HG03175 (cell line): ENCODE data around the gene SPEG.
A peak's percentile ranks its signal among the peaks of the same experiment; 100 is the strongest.
"Not testable (repeated sequence)": the region's sequence is repeated elsewhere in the genome, so short reads cannot be mapped to it uniquely, and the experiment has no call there.

ENCODE experiments used
- ATAC-seq: cut with Tn5 transposase; IDR thresholded peaks from one replicate; pipeline ENCODE4 v1.9.1; 2021; ENCODE audit warnings: mild to moderate bottlenecking, moderate library complexity; ENCODE audit not compliant: unreplicated experiment

The SPEG gene

DNA sequence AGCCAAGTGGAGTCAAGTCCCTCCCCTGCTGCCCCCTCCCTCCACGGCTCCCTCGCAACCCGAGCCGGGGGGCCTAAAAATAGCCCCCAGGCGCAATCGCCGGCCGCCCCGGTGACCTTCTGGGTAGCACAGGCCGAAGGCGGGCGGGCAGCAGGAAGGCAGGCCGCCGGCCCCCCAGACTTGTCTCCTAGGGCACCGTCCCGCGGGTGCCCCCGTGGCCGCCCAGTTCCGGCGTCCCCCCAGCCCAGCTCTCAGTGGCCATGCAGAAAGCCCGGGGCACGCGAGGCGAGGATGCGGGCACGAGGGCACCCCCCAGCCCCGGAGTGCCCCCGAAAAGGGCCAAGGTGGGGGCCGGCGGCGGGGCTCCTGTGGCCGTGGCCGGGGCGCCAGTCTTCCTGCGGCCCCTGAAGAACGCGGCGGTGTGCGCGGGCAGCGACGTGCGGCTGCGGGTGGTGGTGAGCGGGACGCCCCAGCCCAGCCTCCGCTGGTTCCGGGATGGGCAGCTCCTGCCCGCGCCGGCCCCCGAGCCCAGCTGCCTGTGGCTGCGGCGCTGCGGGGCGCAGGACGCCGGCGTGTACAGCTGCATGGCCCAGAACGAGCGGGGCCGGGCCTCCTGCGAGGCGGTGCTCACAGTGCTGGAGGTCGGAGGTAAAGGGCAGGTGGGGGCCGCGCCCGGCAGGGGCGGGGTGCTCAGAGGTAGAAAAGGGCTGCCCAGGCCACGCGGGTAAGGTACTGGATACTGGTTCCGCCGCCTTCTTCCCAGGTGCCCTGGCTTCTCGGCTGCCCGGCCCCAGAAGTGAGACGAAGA lies at the start of gene SPEG:
Gene SPEG, plus strand, starts transcription at position 126 of the 808 bp plus-strand sequence. Its CDS starts 135 bp downstream, at position 261.
- no peak for ATAC-seq

DNA sequence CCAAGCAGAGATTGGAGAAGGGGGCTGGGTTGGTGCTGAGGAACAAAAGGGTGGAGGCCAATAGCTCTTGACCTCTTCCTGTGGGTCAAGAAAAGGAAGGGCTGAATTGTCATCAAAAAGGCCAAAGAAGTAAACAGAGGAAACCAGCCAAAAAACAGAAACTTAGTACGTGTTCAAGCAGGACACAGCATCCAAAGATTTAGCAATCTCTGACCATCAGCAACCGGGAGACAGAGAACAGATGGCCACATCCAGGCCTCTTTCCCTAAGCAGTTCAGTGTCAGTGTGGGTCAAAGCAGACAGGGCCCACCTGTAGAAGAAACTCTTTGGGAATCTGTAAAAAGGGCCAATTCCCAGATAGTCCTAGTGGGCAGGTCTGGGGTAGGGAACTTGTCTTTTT lies 49.8 kb upstream of the SPEG start:
- no peak for ATAC-seq

DNA sequence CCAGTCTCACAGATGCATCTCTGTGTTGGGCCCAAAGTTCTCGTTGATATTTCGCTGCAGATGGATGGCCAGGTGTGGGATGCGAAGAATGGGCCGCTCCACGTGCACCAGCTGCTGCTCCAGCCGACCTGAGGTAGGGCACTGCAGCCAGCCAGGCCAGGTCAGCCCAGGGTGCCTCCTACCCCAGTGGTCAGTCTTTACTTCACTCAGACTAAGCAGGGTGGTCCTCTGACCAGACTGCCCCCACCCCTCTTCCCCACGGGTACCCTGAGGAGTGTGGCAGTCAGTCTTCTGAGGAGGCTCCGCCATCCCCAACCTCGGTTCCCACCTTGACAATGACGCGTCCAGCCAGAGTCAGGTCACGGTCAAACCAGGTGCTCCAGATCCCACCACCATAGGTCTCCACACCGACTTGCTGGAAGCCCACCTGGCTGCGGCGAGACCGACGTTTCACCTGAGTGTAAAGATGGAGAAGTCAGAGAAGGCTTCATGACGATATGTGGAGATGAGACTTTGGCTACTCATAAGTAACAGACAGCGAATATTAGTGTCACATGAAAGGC lies 48.6 kb upstream of the SPEG start:
- no peak for ATAC-seq

DNA sequence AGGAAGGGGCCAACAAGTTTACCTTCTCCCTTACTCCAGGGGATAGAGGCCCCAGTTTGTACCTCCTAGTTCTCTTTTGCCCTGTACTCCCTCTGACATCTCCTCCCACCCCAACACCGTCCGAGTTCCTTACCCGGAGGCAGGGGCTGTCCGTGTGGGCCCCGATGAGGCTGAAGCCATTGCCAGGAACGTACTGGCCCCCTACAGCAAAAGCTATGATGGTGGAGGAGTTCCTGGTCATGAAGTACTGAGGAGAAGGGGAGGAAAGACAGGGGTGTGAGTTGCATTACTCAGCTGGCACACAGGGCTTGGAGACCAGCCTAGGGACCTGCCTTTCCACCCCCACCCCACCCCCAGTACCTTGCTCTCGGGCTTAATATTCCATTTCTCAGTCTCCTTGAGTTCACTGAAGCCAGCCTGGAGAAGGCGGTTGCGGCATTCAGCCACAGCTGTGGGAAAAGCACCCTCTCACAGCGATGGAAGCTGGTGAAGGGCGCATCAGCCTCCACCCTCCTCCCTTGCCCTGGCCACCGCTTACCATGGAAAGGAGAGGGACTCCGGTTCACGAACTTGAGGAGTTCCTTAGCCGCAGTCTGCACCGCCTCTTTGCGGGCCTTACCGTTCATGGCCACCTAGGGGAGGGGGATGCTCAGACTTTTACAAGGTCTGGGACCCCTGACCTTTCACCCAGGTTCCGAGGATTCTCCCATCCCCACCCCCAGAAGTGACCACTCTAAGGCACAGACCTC lies 47.9 kb upstream of the SPEG start:
- ATAC-seq = no peak

DNA sequence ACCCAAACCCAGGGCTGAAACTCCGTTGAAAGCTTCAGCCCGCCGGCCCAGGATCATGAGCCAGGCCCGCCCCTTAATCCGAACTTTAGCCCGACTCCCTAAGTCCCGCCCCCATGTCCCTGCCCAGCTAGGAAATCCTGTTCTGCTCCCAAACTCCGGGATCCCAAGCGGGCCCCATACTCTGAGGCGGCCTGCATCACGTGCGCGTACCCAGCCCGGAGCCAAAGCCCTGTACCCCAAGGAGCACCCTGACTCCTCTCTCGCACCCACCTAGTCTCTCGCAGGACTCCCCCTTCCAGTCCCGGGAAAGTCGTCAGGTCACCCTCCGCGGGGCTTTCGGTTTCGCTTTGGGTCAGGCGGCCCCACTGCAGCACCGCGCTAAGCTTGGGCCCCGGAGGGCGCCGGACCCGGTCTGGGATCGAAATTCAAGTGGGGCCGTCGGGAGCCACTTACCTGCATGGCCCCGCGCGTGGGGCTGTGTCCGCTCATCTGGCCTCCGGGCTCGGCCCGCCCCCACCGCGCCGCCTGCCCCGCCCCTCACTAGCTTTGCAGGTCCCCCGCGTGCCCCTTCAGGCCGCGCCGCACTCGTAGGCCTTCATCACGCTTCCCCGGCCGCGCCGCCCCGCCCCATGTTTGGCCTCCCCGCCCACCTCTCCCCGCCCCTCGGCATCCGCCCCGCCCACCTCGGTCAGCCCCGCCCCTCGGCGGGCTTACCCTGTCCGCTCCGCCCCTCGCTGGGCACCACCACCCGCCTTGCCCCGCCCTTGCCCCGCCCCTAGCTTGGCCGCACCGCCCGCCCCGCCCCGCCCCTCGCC lies 47.1 kb upstream of the SPEG start, which contains the start of gene DNPEP:
Gene DNPEP, minus strand, starts transcription at position 607 of the 815 bp plus-strand sequence. Its CDS starts 118 bp downstream, at position 489.
- ATAC-seq = peak; percentile 68

DNA sequence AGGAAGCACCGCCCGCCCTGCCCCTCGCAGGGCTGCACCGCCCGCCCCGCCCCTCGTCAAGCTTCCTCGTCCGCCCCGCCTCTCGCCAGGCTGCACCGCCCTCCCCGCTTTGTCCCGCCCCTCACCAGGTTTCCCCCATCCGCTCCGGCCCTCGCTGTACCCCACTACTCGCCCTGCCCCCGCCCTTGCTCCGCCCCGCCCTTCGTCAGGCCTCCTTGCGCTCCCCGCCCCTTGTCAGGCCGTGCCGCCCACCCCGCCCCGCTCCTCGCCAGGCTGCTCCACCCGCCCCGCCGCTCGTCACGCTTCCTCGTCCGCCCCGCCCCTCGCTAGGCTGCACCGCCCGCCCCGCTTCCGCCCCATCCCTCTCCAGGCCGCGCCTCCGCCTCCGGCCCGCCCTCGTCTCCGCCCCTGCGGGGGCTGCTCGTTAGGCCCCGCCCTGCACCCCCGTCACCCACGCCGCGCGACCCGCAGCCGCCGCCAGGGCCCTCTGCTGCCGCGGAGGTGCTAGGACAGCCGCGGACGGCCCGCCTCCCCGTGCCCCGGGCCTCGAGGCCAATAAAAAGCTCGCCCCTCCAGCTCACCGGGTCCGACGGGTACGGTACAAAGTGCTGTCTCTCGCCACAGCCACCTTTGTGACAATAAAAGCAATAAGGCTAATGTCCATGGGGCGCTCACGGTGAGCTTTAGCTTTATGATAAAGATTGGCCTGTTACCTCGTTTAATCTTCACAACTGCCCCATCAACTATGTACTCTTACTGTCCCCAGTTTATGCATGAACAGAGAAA lies 46.3 kb upstream of the SPEG start:
- peak; percentile 75 for ATAC-seq

DNA sequence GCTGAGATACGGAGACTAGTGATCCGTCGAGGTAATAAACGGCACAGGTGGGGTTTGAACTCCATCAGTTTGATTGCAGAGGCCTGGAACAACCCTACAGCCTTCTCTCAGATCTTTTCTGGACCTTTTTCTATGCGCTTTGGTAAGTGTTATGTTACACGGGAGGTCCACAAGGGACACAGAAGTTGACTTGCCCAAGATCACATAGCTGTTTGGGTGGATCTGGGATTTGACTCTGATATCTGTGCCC lies 45.8 kb upstream of the SPEG start:
- ATAC-seq = no peak

DNA sequence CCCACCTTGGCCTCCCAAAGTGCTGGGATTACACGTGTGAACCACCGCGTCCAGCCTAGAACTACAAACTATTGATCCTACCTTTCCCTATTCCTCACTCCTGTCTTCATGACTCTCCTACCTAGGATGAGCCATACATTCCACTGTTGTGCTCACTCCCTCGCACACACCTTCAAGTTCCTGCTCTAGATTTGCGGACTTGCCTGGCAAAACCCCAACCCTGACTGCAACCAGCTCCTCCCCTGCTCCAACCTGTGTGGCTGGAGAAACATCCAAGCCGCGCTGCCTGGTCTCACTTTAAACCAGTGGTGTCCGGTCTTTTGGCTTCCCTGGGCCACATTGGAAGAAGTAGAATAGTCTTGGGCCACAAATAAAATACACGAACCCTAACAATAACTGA lies 41.9 kb upstream of the SPEG start:
- ATAC-seq = no peak

DNA sequence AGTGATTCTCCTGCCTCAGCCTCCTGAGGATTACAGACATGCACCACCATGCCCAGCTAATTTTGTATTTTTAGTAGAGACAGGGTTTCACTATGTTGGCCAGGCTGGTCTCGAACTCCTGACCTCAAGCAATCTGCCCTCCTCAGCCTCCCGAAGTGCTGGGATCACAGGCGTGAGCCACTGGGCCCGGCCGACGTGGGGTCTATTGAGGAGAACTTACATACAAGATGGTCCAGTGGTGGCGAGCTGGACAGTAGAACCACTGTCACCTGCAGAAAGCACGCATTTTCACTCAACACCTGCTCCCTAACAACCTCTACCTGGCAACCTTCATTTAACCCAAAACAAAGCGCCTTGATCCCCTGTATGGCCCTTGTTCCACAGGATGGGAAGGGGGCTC lies 39.6 kb upstream of the SPEG start:
- not testable (repeated sequence) for ATAC-seq

DNA sequence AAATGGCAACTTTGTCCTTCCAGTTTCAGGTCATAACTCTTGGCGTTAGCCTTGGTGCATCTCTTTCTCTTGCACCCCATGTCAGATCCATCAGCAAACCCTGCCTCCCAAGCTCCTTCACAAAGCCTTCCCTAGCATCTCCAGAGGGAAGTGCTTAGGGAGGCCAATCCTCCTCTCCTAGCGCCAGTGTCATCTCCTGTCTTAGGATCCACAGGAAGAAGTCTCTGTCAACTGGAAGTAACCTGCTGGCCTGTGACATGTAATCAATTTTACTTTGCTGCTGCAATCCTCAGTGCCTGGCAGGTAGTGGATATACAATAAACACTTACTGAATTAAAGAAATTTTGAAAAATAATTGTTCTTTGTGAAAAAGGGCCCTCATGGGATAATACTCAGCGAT lies 39.0 kb upstream of the SPEG start:
- ATAC-seq = no peak

DNA sequence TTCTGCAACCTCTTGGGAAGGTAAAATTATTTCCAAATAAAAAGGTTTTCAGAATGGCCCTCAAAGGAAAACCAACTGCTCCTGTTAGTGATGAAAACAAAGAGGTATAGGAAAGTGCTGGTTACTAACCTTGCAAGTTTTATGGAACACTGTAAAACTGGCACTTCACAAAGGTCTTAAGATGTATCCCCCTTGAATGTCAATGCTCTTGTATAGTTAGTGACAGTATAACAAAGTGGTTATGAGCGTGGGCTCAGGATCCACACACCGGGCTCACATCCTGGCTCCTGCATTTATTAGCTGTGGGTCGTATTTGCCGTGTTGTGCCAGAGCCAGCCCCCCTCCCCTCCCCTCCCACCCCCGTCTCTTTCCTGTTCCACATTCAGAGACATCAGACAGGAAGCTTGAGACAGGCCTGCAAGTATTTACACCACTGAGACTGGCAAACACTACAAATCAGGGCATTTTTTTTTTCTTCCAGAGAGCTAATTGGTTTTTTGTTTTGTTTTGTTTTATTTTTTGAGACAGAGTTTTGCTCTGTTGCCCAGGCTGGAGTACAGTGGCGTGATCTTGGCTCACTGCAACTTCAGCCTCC lies 37.7 kb upstream of the SPEG start:
- ATAC-seq = no peak

DNA sequence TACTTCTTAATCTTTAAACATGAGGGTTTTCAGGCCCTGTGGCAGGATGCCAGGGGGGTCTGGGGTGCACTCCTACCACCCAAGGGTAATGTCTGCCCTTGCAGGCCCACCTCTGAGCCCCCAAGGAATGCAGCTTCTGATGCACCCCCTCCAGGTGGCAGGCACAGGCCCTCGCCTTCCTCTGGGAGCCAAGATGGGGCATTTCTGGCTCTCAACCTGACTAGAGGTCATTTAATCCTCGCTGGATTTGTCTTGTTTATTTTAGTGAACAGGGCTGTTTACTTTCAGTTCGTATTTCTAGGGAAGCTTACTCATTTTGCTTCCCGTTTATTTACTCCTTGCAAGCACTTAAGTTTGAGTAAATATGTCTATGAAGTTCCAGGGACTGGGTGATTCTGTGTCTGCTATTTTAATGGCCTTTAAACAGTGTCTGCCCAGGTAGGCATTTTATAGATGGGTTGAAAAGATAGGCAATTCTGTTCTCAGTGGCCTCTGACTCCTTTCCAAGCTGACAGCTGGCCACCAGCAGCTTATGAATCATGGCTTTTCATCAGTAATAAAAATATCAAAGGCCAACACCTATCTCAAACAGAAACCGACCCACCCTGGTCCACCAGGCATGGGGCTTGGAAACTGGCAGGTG lies 35.8 kb upstream of the SPEG start:
- ATAC-seq = no peak

DNA sequence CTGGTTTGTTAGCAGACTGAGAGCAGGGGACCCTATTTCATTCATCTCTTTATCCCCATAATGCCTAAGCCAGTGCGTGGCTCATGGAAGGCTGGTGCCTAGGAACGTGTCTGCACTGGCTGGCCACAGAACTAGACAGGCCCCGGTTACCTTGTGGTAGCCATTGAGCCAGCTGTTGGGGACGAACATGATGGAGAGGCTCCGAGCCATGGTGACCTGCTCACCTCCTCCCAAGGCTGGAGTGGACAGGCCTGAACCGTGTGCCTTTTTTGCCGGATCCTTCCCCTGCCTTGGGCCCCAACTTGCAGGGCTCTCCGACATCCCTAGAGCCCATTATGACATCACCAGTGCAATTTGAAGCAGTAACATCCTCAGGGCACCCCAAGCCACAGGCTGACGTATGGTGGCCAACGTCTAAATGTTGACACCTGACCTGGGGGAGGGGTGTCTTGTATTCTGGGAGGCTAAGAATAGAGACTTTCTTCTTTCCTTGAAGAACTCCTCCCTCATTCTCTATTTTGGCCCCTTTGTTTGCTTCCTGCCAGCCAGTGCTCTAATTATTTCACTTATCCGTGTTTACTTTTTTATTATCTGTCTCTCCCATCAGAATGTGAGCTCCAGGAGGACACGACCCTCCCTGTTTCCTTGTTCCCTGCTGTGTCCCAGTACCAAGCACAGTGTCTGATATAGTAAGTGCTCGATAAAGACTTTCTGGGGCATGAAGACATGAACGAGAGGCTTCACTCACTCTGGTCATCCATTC lies 34.7 kb upstream of the SPEG start:
- no peak for ATAC-seq

DNA sequence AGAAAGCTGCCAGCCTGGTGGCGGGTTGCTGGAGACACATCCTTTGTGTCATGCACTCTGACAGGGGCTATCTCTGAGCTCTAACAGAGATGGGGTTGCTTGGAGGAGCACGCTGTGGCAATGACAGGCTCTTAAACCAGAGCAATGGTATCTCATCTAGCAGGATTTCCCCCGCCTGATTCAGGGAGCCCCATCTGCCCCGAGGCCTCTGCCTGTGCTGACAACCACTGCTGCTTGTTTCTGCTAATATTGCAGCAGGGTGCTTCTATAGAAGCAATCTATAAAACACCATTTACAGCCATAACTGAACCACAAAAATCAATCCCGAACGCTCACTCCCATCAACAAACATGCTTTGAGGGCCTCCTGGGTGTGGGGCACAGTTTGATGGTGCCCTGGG lies 34.1 kb upstream of the SPEG start:
- no peak for ATAC-seq

DNA sequence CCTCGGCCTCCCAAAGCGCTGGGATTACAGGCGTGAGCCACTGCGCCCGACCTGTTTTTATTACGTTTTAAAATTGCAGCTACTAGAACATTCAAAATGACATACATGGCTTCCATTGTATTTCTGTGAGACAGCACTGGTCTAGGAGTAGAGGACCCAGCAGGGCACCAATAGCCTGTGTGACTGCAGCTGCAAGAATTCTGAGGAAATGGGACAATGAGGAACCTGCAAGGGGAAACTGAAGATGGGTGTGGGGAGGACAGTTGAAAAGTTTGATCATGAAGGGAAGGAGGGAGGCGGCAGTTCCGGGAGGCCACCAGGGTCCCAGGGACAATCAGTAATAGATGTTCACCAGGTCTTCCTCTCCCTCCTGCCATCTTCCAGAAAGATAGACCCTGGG lies 33.0 kb upstream of the SPEG start:
- ATAC-seq = no peak

DNA sequence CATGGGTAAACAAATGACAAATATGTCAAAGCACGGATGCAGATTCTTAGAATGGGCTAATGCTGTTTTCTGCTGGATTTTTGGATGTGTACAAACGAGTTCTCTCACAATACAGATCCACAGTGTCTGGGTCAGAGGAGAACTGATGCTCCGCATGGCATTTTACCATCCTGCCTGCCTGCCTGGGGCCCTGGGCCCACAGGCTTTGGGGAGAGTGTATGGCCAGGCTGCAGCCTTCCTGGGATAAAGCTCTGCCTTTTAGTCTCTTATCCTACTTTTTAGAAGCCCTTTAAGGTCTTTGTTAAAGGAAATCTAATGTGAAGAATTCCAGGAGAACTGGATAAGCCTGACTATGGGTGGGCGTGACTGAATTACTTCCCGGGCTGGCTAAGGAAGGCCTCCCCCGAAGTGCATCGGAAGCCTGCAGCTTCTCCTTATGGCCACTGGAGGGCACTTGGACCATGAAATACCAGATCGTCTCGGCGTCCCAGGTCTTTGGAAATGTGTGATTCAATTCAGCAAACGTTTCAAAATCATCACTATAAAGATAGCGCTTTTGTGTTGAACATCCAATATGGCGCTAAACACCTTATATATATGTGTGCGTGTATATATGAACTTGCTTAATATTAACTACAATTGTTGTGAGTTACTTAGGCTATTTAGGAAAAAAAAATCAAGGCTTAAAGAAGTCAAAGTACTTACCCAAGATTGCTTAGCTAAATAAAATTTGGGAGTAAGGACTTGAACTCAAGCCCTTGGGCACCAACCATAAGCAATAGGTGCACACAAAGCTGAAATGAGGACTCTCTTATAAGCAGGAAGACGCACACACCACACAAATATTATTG lies 31.8 kb upstream of the SPEG start:
- peak; percentile 86 for ATAC-seq

DNA sequence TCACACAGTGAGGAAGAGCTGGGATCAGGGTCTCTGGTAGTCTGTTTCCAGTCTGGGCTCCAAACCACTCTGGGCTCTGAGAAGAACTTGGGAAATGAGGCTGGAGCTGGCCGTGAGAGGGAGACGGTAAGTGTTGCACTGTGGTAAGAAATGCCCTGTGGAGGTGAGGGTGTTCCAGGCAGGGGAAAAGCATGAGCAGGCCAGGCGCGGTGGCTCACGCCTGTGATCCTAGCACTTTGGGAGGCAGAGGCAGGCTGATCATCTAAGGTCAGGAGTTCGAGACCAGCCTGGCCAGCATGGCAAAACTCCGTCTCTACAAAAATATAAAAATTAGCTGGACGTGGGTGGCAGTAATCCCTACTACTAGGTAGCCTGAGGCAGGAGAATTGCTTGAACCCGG lies 30.8 kb upstream of the SPEG start:
- no peak for ATAC-seq

DNA sequence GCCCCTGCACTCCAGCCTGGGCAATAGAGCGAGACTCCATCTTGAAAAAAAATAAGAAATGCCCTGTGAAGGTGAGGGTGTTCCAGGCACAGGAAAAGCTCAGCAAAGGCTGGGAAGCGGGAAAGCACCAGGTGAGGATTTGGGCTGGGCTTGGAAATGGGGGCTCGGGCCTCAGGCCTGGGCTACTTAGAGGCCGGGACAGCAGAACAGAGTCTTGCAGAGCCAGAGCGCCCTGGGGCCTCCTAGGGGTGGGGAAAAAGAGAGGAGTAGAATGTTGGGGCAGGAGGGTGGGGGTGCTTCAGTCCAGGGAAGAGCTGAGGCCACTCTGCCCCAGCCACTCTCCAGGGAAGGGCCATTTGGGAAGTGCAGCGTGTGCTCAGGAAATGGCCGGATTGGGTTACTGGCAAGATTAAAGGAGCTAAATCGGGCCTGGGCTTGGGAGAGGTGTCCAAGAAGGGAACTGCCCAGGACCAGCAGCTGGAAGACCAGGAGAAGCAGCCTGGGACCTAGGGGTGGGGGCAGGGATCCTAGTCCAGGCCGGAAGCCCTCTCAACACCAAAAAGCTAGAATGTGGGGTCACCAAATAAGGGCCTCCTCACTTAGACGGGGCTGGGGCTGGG lies 30.2 kb upstream of the SPEG start:
- no peak for ATAC-seq
